Measurements from ENCODE around the gene TSPYL6.
"Not testable (repeated sequence)": the region's sequence is repeated elsewhere in the genome, so short reads cannot be mapped to it uniquely, and the experiment has no call there.

TSPYL6 gene

GRCh38 chr2:54256091-54256694, at the start of gene TSPYL6:
Gene TSPYL6 (minus strand): TSS chr2:54256229. CDS start chr2:54256151, 78 bp downstream.
- Mint-ChIP-seq H3K4me1 (ENCODE audit: low read depth) (no peaks in the 10 kb centered on the region), H3K4me3 (no peak within 1 kb of the TSS), H3K36me3 (peaks cover 24% of the 10 kb centered on the region), H3K9me3 (ENCODE audit: low read depth) (no peaks in the 10 kb centered on the region), H3K27me3 (no peaks in the 10 kb centered on the region), H3K27ac (no peak within 1 kb of the TSS)

DNA sequence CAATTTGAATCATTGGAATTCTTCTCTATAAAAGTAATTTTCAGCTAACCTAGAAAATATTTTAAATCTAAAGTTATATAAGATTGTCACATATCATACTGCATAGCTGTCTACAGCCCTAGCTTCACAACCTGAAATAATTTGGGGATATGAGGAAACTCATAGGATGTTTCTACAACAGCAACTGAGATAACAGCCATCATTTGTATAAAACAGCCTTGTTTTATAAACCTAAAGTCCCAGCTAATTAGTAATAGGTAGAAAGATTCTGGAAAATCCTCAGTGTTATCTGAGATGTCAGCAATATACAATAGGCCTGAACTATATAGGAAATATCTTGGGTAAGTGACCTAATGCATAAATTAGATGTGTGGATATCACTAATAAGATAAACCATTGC, 47.6 kb upstream of the TSPYL6 start:
- no peak overlapping the region for H3K27ac Mint-ChIP-seq
- H3K27me3 Mint-ChIP-seq: no peaks in the 10 kb centered on the region
- H3K9me3 Mint-ChIP-seq (ENCODE audit: low read depth): no peaks in the 10 kb centered on the region
- H3K4me1 Mint-ChIP-seq (ENCODE audit: low read depth): no peaks in the 10 kb centered on the region
- no peak overlapping the region for H3K4me3 Mint-ChIP-seq
- peaks cover 9% of the 10 kb centered on the region for H3K36me3 Mint-ChIP-seq

DNA sequence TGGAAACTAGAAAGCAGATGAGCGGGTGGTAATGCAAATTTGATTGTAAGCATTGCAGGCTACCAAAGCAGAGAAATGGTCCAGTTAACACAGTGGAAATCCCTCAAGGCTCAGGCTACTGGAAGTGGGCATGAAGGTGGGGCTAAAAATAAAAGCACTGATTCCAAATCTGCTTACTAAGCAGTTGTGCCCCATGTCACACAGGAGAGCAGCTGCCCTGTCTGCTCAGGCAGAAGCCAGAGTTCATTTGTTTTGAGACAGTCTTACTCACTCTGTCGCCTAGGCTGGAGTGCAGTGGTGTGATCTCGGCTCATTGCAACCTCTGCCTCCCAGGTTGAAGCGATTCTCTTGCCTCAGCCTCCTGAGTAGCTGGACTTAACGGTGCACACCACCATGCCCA, 42.5 kb upstream of the TSPYL6 start:
- Mint-ChIP-seq H3K27ac (no peak overlapping the region), H3K36me3 (peaks cover 6% of the 10 kb centered on the region), H3K4me3 (no peak overlapping the region), H3K4me1 (ENCODE audit: low read depth) (no peaks in the 10 kb centered on the region), H3K9me3 (ENCODE audit: low read depth) (no peaks in the 10 kb centered on the region), H3K27me3 (no peaks in the 10 kb centered on the region)

GRCh38 chr2:54295911-54296310, 39.9 kb upstream of the TSPYL6 start:
- Mint-ChIP-seq H3K4me1 (ENCODE audit: low read depth) (no peaks in the 10 kb centered on the region), H3K36me3 (peaks cover 6% of the 10 kb centered on the region), H3K4me3 (no peak overlapping the region), H3K27ac (no peak overlapping the region), H3K27me3 (no peaks in the 10 kb centered on the region), H3K9me3 (ENCODE audit: low read depth) (no peaks in the 10 kb centered on the region)

DNA sequence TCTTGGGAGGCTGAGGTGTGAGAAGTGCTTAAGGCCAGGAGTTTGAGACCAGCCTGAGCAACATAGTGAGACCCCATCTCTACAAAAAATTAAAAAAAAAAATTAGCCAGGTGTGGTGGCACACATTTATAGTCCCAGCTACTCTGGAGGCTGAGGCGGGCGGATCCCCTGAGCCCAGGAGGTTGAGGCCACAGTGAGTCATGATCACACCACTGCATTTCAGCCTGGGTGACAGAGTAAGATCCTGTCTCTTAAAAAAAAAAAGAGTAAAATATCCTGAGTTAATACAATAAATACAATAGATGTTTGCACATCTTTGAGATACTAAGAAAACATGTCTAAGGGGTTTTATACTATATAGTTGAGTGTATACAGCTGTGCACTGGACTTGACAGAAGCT, 38.6 kb upstream of the TSPYL6 start:
- not testable (repeated sequence) for H3K27ac Mint-ChIP-seq, H3K4me3 Mint-ChIP-seq

DNA sequence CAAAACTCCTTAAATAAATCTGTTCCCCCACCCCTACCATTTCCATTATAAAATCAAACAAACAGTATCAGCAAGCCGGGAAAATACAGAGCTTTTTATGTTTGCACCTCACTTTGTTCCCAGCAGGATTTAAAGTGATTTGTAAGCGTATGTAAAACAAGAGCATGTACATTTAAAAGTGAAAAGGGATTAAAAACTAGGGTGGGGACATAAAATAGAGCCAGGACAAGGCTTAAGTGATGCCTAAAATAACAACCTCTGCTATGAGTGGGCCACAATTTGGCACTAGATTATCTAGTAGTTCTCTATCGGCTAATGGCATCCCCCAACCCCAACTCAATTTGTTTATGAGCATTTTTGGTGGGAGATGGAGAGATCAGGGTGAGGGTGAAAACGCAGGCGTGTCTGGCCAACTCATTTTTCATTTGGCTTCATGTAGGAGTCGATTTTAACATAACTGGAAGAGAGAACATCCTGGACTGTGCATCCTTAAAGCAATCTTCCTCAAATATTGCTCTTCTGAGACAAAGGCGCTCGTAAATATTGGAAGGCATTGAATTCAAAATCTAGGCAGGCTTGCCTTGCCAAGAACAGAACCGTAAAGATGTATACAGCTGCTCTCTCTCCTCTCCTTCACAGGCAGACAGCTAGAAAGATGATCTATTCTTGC, 34.5 kb upstream of the TSPYL6 start:
- H3K27ac Mint-ChIP-seq: no peak overlapping the region
- H3K36me3 Mint-ChIP-seq: peaks cover 10% of the 10 kb centered on the region
- H3K4me1 Mint-ChIP-seq (ENCODE audit: low read depth): no peaks in the 10 kb centered on the region
- H3K27me3 Mint-ChIP-seq: no peaks in the 10 kb centered on the region
- H3K4me3 Mint-ChIP-seq: no peak overlapping the region
- H3K9me3 Mint-ChIP-seq (ENCODE audit: low read depth): no peaks in the 10 kb centered on the region

More for the DNA sequence above, 38.6 kb upstream of the TSPYL6 start:
- not testable (repeated sequence) for H3K4me1 Mint-ChIP-seq (ENCODE audit: low read depth); H3K36me3 Mint-ChIP-seq; H3K9me3 Mint-ChIP-seq (ENCODE audit: low read depth); H3K27me3 Mint-ChIP-seq

DNA sequence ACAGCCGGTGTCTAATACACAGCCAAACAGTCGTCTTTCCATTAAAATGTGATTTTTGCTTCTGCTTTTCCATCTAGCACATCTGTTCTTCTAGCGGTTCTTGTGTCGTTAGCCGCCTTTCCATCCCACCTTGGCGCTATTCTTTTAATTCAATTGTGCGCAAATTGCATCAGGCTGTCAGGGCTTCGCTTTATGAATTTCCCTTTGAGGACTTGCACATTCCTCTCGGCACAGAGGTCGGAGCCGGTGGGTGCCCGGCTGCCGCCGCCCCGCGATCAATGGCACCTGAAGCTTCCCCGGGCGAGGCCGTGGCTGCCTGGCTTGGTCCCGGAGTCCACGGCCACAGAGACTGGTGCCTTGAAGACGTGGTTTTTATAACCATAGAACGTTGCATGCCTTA, 33.9 kb upstream of the TSPYL6 start:
- H3K27ac Mint-ChIP-seq: no peak overlapping the region
- H3K4me1 Mint-ChIP-seq (ENCODE audit: low read depth): no peaks in the 10 kb centered on the region
- peaks cover 14% of the 10 kb centered on the region for H3K36me3 Mint-ChIP-seq
- no peaks in the 10 kb centered on the region for H3K27me3 Mint-ChIP-seq
- no peaks in the 10 kb centered on the region for H3K9me3 Mint-ChIP-seq (ENCODE audit: low read depth)
- H3K4me3 Mint-ChIP-seq: no peak overlapping the region

DNA sequence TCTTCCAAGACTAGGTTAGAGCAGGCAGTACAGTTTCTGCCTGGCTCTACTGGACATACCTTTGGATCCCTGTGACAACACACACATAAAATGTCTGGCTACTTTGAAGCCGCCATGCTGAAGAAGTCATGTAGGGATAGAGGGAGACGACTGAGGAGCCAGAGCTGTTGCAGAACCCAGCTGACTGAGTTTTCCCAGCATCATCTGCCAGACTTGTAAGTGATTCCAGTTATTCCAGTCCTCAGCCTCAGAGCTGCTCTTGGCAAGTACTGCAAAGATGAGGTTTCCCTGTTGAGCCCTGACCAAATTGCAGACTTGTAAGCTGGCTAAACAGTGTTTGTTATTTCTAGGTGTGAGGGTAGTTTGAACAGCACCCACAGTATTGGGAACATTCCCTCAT, 31.5 kb upstream of the TSPYL6 start:
- Mint-ChIP-seq H3K27ac (no peak overlapping the region), H3K36me3 (peaks cover 20% of the 10 kb centered on the region), H3K27me3 (no peaks in the 10 kb centered on the region), H3K9me3 (ENCODE audit: low read depth) (no peaks in the 10 kb centered on the region), H3K4me3 (no peak overlapping the region), H3K4me1 (ENCODE audit: low read depth) (peaks cover 1% of the 10 kb centered on the region)

GRCh38 chr2:54285451-54285850, 29.4 kb upstream of the TSPYL6 start:
- Mint-ChIP-seq H3K36me3 (peaks cover 20% of the 10 kb centered on the region), H3K4me3 (no peak overlapping the region)

DNA sequence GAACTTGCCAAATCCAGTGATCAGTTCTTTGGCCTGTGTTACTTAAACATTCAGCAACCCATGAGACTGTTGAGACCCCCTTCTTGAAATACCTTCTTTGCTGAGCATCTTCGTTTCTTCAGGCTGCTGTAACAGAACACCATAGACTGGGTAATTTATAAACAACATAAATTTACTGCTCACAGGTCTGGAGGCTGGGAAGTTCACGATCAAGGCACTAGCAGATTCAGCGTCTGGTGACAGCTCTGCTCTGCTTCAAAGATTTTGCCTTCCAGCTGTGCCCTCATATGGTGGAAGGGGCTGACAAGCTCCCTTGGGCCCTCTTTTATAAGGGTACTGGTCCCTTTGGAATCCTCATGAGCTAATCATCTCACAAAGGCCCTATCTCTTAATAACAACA, 28.8 kb upstream of the TSPYL6 start:
- Mint-ChIP-seq H3K36me3 (peaks cover 20% of the 10 kb centered on the region), H3K9me3 (ENCODE audit: low read depth) (no peaks in the 10 kb centered on the region), H3K27ac (no peak overlapping the region), H3K4me1 (ENCODE audit: low read depth) (peaks cover 5% of the 10 kb centered on the region), H3K4me3 (no peak overlapping the region), H3K27me3 (no peaks in the 10 kb centered on the region)

More at GRCh38 chr2:54285451-54285850, 29.4 kb upstream of the TSPYL6 start:
- H3K27ac Mint-ChIP-seq: no peak overlapping the region
- peaks cover 5% of the 10 kb centered on the region for H3K4me1 Mint-ChIP-seq (ENCODE audit: low read depth)
- no peaks in the 10 kb centered on the region for H3K9me3 Mint-ChIP-seq (ENCODE audit: low read depth)
- H3K27me3 Mint-ChIP-seq: no peaks in the 10 kb centered on the region

DNA sequence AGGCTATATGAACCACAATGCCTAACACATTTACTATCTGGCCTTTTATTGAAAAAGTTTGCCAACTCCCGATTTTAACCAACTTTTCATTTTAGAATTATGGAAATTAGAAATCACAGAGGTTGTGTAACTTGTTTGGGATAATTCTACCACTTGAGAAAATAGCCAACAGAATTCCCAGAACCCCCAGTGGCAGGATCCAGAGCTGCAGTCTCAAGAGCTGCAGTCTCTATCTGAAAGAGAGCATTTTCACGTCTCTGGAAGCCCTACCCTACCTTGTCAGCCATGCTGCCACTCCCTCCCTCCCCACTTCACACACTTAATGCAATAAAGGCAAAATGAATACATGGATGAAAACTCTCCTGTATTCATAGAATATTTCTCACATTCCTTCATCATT, 23.4 kb upstream of the TSPYL6 start:
- Mint-ChIP-seq H3K4me3 (no peak overlapping the region), H3K36me3 (peaks cover 3% of the 10 kb centered on the region), H3K4me1 (ENCODE audit: low read depth) (peaks cover 9% of the 10 kb centered on the region), H3K27ac (no peak overlapping the region), H3K9me3 (ENCODE audit: low read depth) (no peaks in the 10 kb centered on the region), H3K27me3 (no peaks in the 10 kb centered on the region)

- no peak overlapping the region for H3K4me3 Mint-ChIP-seq
- peaks cover 13% of the 10 kb centered on the region for H3K36me3 Mint-ChIP-seq
- H3K4me1 Mint-ChIP-seq (ENCODE audit: low read depth): peaks cover 4% of the 10 kb centered on the region
- no peak overlapping the region for H3K27ac Mint-ChIP-seq
- H3K27me3 Mint-ChIP-seq: no peaks in the 10 kb centered on the region
- H3K9me3 Mint-ChIP-seq (ENCODE audit: low read depth): no peaks in the 10 kb centered on the region
These were observed 19.5 kb upstream of the TSPYL6 start for GRCh38 chr2:54275541-54275940.

GRCh38 chr2:54274781-54275242, 18.8 kb upstream of the TSPYL6 start:
- Mint-ChIP-seq H3K27ac (no peak overlapping the region), H3K27me3 (no peaks in the 10 kb centered on the region), H3K4me3 (no peak overlapping the region), H3K36me3 (peaks cover 13% of the 10 kb centered on the region), H3K4me1 (ENCODE audit: low read depth) (peaks cover 4% of the 10 kb centered on the region), H3K9me3 (ENCODE audit: low read depth) (no peaks in the 10 kb centered on the region)

DNA sequence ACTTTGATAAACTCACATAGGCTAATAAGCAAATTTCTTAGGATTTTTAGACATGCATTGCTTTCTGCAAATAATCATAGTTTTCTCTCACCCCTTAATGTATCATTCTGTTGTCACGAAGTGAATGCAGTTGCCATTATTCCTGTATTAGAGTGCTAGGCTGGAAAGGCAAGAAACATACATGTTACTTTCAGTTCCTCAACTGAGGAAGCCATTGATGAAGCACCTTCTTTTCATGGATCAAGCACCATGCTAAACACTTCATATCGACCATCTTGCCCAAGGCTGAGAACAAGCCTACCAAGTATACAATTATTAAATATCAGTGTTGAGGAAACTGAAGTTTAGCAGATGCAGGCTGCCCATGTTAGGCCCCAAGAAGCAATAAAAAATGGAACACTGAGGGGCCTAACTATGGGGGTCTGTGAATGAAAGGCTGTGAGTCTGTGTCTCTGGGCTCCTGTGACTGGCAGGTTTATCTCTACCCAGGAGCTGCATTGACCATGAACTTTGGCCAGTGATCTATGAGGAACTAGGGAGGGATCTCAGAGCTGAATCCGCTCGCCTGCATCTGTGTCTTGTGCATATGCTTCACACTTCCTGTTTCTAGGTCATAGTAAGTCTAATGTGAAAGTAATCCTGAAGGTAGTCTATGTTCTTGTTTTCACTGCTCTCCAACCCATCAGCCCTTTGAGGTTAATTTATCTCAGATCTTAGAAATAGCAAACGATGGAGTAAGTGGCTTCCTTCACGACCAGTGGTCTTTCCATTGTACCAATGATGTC, 16.0 kb upstream of the TSPYL6 start:
- Mint-ChIP-seq H3K27ac (no peak overlapping the region), H3K36me3 (peaks cover 13% of the 10 kb centered on the region), H3K4me3 (no peak overlapping the region), H3K27me3 (no peaks in the 10 kb centered on the region), H3K9me3 (ENCODE audit: low read depth) (no peaks in the 10 kb centered on the region), H3K4me1 (ENCODE audit: low read depth) (peaks cover 4% of the 10 kb centered on the region)

DNA sequence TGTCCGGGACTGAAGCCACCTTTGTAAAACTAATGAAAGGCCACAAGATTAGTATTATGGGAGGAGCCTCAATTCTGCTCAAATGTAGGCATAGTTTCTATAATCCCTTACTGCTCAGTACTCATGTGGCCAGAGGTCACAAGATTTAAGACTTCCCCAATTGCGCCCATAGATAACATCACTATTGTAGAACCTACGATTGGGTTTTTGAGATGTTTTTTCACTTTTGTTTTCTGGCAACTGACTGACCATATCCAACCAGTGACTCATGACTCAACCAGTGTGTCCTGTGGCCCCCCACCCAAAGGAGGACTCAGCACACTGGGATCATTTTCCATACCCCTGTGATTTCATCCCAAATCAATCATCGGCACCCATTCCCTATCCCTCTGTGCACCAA, 15.2 kb upstream of the TSPYL6 start:
- Mint-ChIP-seq H3K9me3 (ENCODE audit: low read depth) (no peaks in the 10 kb centered on the region), H3K36me3 (peaks cover 16% of the 10 kb centered on the region), H3K4me1 (ENCODE audit: low read depth) (peaks cover 4% of the 10 kb centered on the region), H3K4me3 (no peak overlapping the region), H3K27me3 (no peaks in the 10 kb centered on the region), H3K27ac (no peak overlapping the region)

Measured in activated naive CD8-positive, alpha-beta T cell (primary cell).